Muscle of leg (tissue), 11 donors: ENCODE data around the gene PACS2. TPM values are rescaled to one million over a fixed set of nuclear protein-coding genes. Genes with fewer than 3 reads are reported as not detected.

ENCODE experiments used
- DNase-seq: peaks from one replicate; pipeline ENCODE4 v3.0.0; 2013
- H3K27ac ChIP-seq: one replicate; pipeline ENCODE4 v1.5.1; 2013; ENCODE audit warnings: mild to moderate bottlenecking, low read length, control low read depth
- H3K27me3 ChIP-seq: one replicate; pipeline ENCODE4 v1.6.1; 2013; ENCODE audit warnings: low read length; ENCODE audit not compliant: control insufficient read depth, insufficient read depth
- H3K36me3 ChIP-seq: one replicate; pipeline ENCODE4 v1.6.1; 2013; ENCODE audit warnings: low read length; ENCODE audit not compliant: control insufficient read depth, insufficient read depth
- H3K4me1 ChIP-seq: one replicate; pipeline ENCODE4 v1.6.1; 2013; ENCODE audit warnings: low read length; ENCODE audit not compliant: control insufficient read depth, insufficient read depth
- H3K4me3 ChIP-seq: one replicate; pipeline ENCODE4 v1.5.1; 2013; ENCODE audit warnings: low read length, control low read depth
- H3K9me3 ChIP-seq: replicated peaks from 2 replicates; pipeline ENCODE4 v1.6.1; 2013; ENCODE audit warnings: low read depth, low read length; ENCODE audit not compliant: control insufficient read depth
- WGBS: methylation state at CpG from one replicate; pipeline ENCODE4 v1.1.5; 2013; ENCODE audit warnings: missing lambda C conversion rate; ENCODE audit not compliant: insufficient coverage; 5-methylcytosine and 5-hydroxymethylcytosine counted together
- polyA plus RNA-seq, 8 donors: library from polyadenylated mRNA; unstranded; fragments of 120-200 nt; gene quantifications; one replicate each; pipeline versions ENCODE4 v1.2.1 to v1.2.3, GENCODE V29; 2013; ENCODE audit warnings: inconsistent platforms in 1 of 8, low replicate concordance in 1 of 8; ENCODE audit not compliant: insufficient read length in 8 of 8, insufficient read depth in 1 of 8
- total RNA-seq: library from RNA; stranded (reverse); fragments of 120-200 nt; gene quantifications from one replicate; pipeline ENCODE4 v1.2.4, GENCODE V29; 2013

PACS2 gene
- total and polyA plus RNA-seq, 9 donors: 66.2 to 110 (median 86.5) TPM

DNA sequence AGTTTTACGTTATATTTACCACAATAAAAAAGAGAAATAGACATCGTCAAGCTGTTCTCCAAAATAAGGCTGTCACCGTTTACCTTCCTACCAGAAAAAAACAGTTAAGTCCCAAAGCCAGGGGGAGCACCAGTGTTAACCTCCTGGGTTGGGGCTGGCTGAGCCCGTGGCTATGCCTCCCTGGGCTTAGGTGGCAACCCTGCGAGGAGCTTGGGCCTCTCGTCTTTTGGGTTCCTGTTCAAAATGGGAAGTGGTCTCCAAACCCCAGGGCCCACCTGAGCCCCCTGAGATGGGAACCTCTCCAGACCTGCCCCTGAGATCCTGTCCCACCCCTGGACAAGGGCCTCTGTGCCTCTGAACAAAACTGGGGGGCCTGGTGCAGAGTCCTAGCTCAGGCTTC, 22.9 kb downstream of the PACS2 start:
- peaks cover 80% of the 10 kb centered on the region for H3K4me1 ChIP-seq
- WGBS: 74% methylated on average over 3 of the region's 6 CpGs
- no peak overlapping the region for H3K4me3 ChIP-seq
- H3K9me3 ChIP-seq: no peaks in the 10 kb centered on the region
- no peak overlapping the region for H3K27ac ChIP-seq
- no peaks in the 10 kb centered on the region for H3K27me3 ChIP-seq
- no peak for DNase-seq
- peaks cover 2% of the 10 kb centered on the region for H3K36me3 ChIP-seq

DNA sequence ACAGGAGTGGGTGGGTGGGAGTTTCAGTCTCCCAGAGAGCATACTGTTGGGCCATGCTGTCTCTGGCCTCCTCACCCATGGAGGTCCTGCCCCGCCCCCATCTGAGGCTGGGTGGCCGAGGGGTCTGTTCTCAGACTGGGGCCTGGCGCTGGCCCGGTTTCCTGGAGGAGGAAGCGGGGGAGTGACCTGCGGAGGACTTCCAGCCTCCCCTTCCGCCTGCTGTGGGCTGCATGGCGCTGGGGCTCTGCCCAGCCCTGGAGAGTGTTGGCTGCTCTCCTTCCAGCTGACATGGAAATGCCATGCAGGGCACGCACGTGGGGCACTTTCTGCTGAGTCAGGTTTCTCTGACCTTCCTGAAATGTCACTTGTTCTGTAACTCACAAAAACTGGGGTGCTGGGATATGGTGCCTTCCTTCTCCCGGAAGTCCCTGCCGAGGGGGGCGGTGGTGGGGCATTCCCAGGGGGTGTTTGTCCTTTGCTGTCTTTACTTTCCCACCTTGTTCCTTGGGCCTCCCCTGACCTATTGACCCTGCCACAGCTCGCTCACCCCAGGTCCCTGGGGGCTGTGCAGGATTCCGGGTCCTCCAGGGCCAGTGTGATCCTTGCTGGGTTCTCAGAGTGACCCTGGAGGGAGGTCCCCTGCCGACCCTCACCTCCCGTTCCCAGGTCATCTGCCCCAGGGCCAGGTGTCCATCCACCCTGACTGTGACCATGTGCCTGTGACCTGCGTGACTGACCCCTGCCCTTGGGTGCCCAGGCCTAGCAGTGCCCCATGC, 23.6 kb downstream of the PACS2 start:
- peaks cover 2% of the 10 kb centered on the region for H3K36me3 ChIP-seq
- H3K4me1 ChIP-seq: peaks cover 77% of the 10 kb centered on the region
- H3K27ac ChIP-seq: peak overlapping the region; percentile 51
- H3K27me3 ChIP-seq: no peaks in the 10 kb centered on the region
- WGBS: 67% methylated on average over 9 of the region's 18 CpGs
- DNase-seq: peak; percentile 64
- H3K9me3 ChIP-seq: no peaks in the 10 kb centered on the region
- H3K4me3 ChIP-seq: no peak overlapping the region

DNA sequence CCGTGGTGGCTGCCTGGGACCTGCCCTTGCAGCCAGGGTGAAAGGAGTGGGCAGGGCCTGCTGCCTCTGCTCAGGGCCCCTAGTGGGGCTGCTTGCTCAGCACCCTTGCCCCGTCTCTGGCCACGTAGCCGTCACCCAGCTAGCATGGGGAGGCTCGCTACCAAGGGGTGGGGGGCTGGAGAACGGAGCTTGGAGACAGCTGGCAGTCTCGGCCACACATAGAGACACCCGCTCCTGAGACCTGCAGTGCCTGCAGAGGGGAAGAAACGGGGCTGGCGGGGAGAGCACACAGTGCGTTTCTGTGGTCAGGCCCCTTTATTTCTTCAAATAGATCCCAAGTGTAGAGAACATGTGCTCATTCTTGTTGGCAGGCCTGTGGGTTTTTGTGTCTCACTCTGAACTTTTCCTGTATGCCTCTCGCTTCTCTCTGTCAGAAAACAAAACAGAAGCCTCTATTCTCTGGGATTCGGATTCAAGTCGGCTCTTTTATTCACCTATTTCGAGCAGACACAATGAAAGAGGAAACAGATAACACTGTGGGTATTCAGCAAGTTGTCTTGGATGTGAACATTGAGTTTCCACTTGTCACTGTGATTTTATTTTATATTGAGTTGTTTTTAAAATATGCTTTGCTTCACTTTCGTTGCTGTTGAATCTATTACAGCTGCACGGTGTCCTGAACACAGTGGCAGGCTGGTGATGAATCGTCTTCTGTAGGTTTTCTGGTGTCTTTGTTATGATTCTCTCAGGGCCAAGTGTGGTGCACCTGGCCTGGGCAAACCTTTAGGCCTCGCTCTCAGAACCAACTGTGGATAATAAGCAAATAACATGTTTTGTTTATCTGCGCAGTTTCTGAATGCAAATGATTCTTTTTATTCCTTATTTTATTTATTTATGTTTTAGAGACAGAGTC, 26.5 kb downstream of the PACS2 start:
- peak; percentile 87 for DNase-seq
- H3K4me3 ChIP-seq: no peak overlapping the region
- H3K9me3 ChIP-seq: peaks cover 3% of the 10 kb centered on the region
- no peaks in the 10 kb centered on the region for H3K27me3 ChIP-seq
- H3K36me3 ChIP-seq: peaks cover 2% of the 10 kb centered on the region
- 33% methylated on average over 9 of the region's 20 CpGs for WGBS
- peak overlapping the region; percentile 45 for H3K27ac ChIP-seq
- peaks cover 52% of the 10 kb centered on the region for H3K4me1 ChIP-seq

DNA sequence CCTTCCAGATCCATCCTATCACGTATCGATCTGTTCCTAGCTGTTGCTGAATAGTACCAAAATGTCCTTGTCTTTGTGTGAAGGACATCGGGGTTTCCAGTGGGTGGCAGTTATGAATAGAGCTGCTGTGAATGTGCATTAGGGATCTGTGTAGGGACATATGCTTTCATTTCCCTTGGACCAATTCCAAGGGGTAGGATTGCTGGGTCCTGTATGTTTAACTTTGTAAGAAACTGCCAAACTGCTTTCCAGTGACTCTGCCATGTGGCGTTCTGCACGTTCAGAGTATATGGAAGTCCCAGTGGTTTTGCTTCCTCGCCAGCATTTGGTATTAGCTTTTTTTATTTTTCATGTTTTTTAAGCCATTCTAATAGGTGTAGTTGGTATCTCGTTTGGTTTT, 28.6 kb downstream of the PACS2 start:
- no peak overlapping the region for H3K4me3 ChIP-seq
- peaks cover 32% of the 10 kb centered on the region for H3K4me1 ChIP-seq
- H3K9me3 ChIP-seq: peaks cover 3% of the 10 kb centered on the region
- no peak overlapping the region for H3K27ac ChIP-seq
- H3K36me3 ChIP-seq: no peaks in the 10 kb centered on the region
- DNase-seq: peak; percentile 76
- 64% methylated on average over 3 of the region's 7 CpGs for WGBS
- no peaks in the 10 kb centered on the region for H3K27me3 ChIP-seq

DNA sequence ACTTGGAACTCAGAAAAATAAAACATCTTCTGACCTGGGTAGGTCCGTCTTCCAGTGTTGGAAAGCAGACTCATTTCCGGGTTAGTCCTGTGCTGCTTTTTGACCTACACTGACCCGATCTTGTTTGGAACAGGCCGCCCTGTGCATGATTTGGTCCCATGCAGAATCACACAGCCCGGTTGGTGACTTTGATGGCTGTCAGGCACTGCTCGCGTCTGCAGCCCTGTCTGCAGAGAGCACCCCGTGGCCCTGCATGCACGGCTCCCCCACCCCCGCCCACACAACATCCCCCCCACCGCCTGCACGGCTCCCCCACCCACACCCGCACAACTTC, 31.6 kb downstream of the PACS2 start:
- Histone ChIP-seq H3K4me1 (peaks cover 17% of the 10 kb centered on the region), H3K9me3 (peaks cover 3% of the 10 kb centered on the region), H3K27me3 (no peaks in the 10 kb centered on the region), H3K4me3 (no peak overlapping the region), H3K27ac (no peak overlapping the region), H3K36me3 (peaks cover 10% of the 10 kb centered on the region)
- WGBS: 83% methylated on average over 4 of the region's 13 CpGs
- DNase-seq: no peak

DNA sequence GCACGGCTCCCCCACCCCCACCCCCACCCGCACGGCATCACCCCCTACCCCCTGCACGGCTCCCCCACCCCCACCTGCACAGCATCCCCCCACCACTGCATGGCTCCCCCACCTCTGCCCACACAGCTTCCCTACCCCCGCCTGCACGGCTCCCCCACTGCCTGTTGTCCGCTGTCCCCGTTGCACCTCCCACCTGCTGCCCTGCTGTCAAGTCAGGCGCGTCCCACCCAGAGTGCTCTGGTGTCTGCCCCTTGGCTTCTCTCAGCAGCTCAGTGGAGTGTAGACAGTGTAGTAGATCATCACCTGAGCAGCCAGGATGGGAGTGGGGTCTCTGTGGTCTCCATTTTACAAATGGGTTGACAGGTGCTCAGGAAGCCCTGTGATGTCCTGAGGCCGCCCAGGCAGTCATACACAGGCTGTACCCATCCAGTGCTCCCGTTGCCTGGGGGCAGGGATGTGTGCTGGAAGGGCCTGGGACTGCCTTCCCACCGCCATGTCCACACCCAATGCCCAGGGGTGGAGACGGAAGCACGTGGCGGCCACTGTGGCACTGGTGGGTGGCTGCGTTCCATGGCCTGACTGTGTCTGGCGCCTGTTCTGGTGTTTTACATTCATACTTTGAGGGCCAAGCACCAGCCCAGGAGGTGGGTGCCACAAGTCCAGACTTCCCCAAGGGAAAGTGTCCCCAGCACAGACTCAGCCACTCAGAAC, 32.5 kb downstream of the PACS2 start:
- no peak for DNase-seq

DNA sequence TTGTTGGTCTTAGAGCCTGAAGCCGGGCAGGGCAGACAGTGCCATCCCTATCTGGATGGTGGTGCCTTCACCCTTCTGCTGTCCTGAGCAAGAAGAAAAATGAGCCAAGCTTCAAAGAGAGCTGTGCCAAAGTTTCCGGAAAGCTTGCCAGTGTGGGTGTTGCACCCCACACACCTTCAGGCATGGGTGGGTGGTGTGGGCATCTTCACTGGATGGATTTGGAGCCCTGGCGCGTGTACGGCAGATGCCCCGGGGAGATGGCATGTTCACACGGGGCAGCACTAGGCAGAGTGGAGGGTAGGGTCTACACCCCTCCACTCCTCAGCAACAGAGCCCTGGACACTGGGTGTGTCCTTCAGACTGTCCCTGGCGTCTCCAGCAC, 33.0 kb downstream of the PACS2 start:
- H3K27ac ChIP-seq: no peak overlapping the region
- H3K9me3 ChIP-seq: peaks cover 3% of the 10 kb centered on the region
- peaks cover 10% of the 10 kb centered on the region for H3K36me3 ChIP-seq
- WGBS: 85% methylated on average over 6 of the region's 8 CpGs
- no peak overlapping the region for H3K4me3 ChIP-seq
- H3K27me3 ChIP-seq: no peaks in the 10 kb centered on the region
- peaks cover 8% of the 10 kb centered on the region for H3K4me1 ChIP-seq
- no peak for DNase-seq

More for the DNA sequence above, 32.5 kb downstream of the PACS2 start:
- Histone ChIP-seq H3K9me3 (peaks cover 3% of the 10 kb centered on the region), H3K27me3 (no peaks in the 10 kb centered on the region), H3K4me1 (peaks cover 9% of the 10 kb centered on the region), H3K4me3 (no peak overlapping the region), H3K27ac (no peak overlapping the region), H3K36me3 (peaks cover 10% of the 10 kb centered on the region)
- WGBS: 78% methylated on average over 8 of the region's 18 CpGs

DNA sequence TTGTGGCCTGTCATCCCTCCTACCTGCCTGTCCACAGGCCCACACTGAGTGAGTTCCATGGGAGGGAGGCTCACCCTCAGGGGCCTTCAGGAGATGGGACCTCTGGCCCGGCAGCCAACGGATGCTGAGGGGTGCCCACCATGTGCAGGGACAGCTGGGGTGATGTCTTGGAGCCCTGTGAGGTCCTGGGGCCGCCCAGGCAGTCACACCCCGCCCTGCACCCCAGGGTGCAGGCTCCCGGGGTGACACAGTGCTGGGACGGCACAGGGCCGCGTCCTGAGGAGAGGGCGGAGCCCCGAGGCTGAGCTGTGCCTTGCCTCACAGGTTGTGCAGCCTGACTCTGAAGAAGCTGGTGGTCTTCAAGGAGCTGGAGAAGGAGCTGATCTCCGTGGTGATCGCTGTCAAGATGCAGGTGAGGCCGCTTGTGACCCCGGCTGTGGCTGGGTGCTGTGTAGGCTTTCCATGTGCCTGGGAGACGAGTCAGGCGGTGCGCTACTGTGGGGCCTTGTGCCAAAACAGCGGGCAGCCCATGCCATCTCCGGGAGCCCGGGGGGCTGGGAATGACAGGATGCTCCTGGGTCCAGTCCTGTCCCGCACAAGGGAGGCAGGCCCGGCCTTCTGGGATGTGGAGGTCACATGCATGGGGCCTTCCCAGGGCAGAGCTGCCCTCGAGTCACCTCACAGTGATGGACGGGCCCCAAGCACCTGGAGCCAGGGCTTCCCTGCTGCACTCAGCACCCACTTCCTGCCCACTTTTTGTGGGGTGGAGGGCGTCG, 33.8 kb downstream of the PACS2 start:
- 86% methylated on average over 24 of the region's 26 CpGs for WGBS
- peaks cover 2% of the 10 kb centered on the region for H3K4me1 ChIP-seq
- H3K27me3 ChIP-seq: no peaks in the 10 kb centered on the region
- DNase-seq: no peak
- H3K27ac ChIP-seq: no peak overlapping the region
- H3K4me3 ChIP-seq: no peak overlapping the region
- peaks cover 10% of the 10 kb centered on the region for H3K36me3 ChIP-seq
- H3K9me3 ChIP-seq: peaks cover 3% of the 10 kb centered on the region

DNA sequence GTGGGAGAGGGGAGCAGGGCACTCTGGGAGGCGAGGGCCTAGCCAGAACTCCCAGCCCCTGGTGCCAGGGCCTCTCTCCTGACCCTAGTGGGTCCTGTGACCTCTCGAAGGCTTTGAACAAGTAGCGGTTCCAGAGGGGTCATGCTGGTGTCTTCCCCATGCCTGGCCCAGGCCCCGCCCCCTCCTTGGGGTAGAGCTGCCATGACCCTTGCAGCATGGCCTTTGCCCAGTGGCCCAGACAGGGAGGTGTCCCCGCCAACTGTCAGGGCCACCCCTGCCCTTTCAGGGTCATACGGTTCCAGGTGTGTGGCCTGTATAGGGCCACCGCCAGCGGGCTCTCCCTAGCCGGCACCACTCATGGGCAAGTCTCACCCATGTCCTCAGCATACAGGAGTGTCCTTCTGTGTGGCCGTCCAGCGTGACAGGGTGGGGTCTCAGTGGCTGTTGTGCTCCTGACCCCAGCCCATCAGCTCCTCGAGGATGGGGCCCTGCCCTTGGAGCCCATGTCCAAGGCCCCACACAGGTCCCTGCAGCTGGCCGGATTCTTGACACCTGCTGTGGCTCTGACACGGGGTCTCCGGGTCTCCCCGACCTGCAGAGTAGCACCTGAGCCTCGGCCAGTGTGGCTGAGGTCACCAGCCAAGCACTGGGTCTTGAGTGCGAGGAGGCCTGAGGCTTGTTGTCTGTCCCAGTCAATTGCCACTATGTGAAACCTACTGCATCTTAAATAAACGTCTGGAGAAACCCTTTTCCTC, 34.6 kb downstream of the PACS2 start:
- Histone ChIP-seq H3K36me3 (peaks cover 10% of the 10 kb centered on the region), H3K4me3 (no peak overlapping the region), H3K9me3 (peaks cover 3% of the 10 kb centered on the region), H3K27me3 (no peaks in the 10 kb centered on the region), H3K4me1 (no peaks in the 10 kb centered on the region), H3K27ac (no peak overlapping the region)
- DNase-seq: no peak
- 91% methylated on average over 15 of the region's 19 CpGs for WGBS
